GM12878 (cell line): ENCODE measurements around the gene ADRB1. TPM values are rescaled to one million over a fixed set of nuclear protein-coding genes. Genes with fewer than 3 reads are reported as not detected.

ENCODE experiments used
- ATAC-seq: fragments of 200-7000 bp; cut with Tn5 transposase; 3 replicates; pipeline ENCODE4 v1.9.1; 2020; ENCODE audit warnings: mild to moderate bottlenecking, moderate library complexity
- BruUV-seq: library from RNA; stranded (reverse); fragments of 400-500 nt; replicated peaks from 2 replicates; lab custom pipeline; 2021; lab: Mats Ljungman, UMichigan
- CTCF ChIA-PET: fragments of 300-600 bp; sonication (Branson Sonifier 250); formaldehyde crosslinking; extraction: SDS; loops from one replicate; lab custom pipeline; 2021; ENCODE audit warnings: inconsistent platforms; lab: Yijun Ruan, JAX
- POLR2A ChIA-PET: fragments of 350-600 bp; formaldehyde crosslinking; extraction: SDS; loops from one replicate; lab custom pipeline; 2021; ENCODE audit warnings: inconsistent platforms; lab: Charles Lee
- RAD21 ChIA-PET: fragments of 300-600 bp; sonication (Branson Sonifier 250); formaldehyde crosslinking; loops from one replicate; lab custom pipeline; 2023; ENCODE audit warnings: antibody characterized with exemption; ENCODE audit not compliant: unreplicated experiment; lab: Charles Lee
- SMC1A ChIA-PET: fragments of 300-600 bp; sonication (Branson Sonifier 250); formaldehyde crosslinking; loops from one replicate; lab custom pipeline; 2023; ENCODE audit not compliant: unreplicated experiment, uncharacterized antibody; lab: Charles Lee
- DNase-seq: peaks from one replicate; pipeline ENCODE4 v3.0.0-alpha.2; 2011; ENCODE audit warnings: low read depth, low spot score
- FAIRE-seq: peaks from 3 replicates; lab custom pipeline; 2011; peaks lifted over from hg19 to GRCh38; lab: Jason Lieb, UNC
- H2AFZ ChIP-seq: 2 replicates; pipeline ENCODE4 v1.6.0; 2011; ENCODE audit warnings: low read depth, low read length, control low read depth; ENCODE audit not compliant: control insufficient read depth
- H3K27ac ChIP-seq: 2 replicates; pipeline ENCODE4 v1.5.1; 2011; ENCODE audit warnings: control low read depth; ENCODE audit not compliant: control insufficient read depth, insufficient read depth
- H3K27me3 ChIP-seq, 2 experiments: replicated peaks in 1 of 2; 2 replicates each; pipeline versions ENCODE4 v1.6.0 to v1.6.1; 2011; ENCODE audit warnings: low read length in 1 of 2; ENCODE audit not compliant: control insufficient read depth in 2 of 2, insufficient read depth in 2 of 2
- H3K36me3 ChIP-seq, 2 experiments: 2 replicates each; pipeline ENCODE4 v1.5.1; 2011; ENCODE audit warnings: low read length in 1 of 2; ENCODE audit not compliant: control insufficient read depth in 2 of 2, insufficient read depth in 2 of 2
- H3K4me1 ChIP-seq: 2 replicates; pipeline ENCODE4 v1.6.1; 2011; ENCODE audit warnings: mild to moderate bottlenecking, low read length, moderate library complexity, mixed read lengths; ENCODE audit not compliant: control insufficient read depth, insufficient read depth
- H3K4me2 ChIP-seq: 2 replicates; pipeline ENCODE4 v1.6.0; 2011; ENCODE audit warnings: control low read depth; ENCODE audit not compliant: control insufficient read depth, insufficient read depth
- H3K4me3 ChIP-seq: fragments of 200-600 bp; sonication (generic); 2 replicates; pipeline ENCODE4 v1.5.1; 2016
- H3K79me2 ChIP-seq: 2 replicates; pipeline ENCODE4 v1.6.0; 2011; ENCODE audit warnings: low read length; ENCODE audit not compliant: control insufficient read depth, insufficient read depth
- H3K9ac ChIP-seq: 2 replicates; pipeline ENCODE4 v1.8.0; 2011; ENCODE audit warnings: low read length, control low read depth, mixed read lengths; ENCODE audit not compliant: control insufficient read depth, insufficient read depth
- H3K9me3 ChIP-seq: replicated peaks from 3 replicates; pipeline ENCODE4 v1.5.1; 2011; ENCODE audit warnings: mild to moderate bottlenecking, low read length; ENCODE audit not compliant: control insufficient read depth, insufficient read depth
- H4K20me1 ChIP-seq: 2 replicates; pipeline ENCODE4 v1.6.0; 2011; ENCODE audit not compliant: control insufficient read depth, insufficient read depth
- ASH2L ChIP-seq: fragments of 300-600, 200-600 bp; sonication (generic); IDR thresholded peaks from 2 replicates; pipeline ENCODE4 v1.6.1; 2017; ENCODE audit warnings: low read depth, mild to moderate bottlenecking, borderline replicate concordance
- CEBPB ChIP-seq, 2 experiments: fragments of 150-350 bp in 1 of 2; IDR thresholded peaks; 2 replicates each; pipeline ENCODE4 v1.6.1; 2012 to 2014; ENCODE audit warnings: low read depth in 2 of 2, low read length in 2 of 2, borderline replicate concordance in 1 of 2, inconsistent platforms in 1 of 2
- ESRRA ChIP-seq: IDR thresholded peaks from 2 replicates; pipeline ENCODE4 v1.6.1; 2012; ENCODE audit warnings: mild to moderate bottlenecking, low read length, improper control_type of control experiment
- NFYB ChIP-seq: IDR thresholded peaks from 2 replicates; pipeline ENCODE4 v1.6.1; 2011; ENCODE audit warnings: low read depth, mild to moderate bottlenecking, low read length, improper control_type of control experiment, moderate library complexity; ENCODE audit not compliant: insufficient read depth
- NR2C1 ChIP-seq: fragments of 450-650 bp; IDR thresholded peaks from 2 replicates; pipeline ENCODE4 v1.6.1; 2017; ENCODE audit warnings: antibody characterized with exemption, mild to moderate bottlenecking, moderate library complexity
- RCOR1 ChIP-seq: conservative IDR thresholded peaks from 2 replicates; pipeline ENCODE4 v1.6.1; 2012; ENCODE audit warnings: low read depth, low read length, improper control_type of control experiment
- WGBS: methylation state at CpG from one replicate; pipeline ENCODE4 v1.1.6; 2016; ENCODE audit warnings: low lambda C conversion rate; ENCODE audit not compliant: insufficient replicate concordance, insufficient coverage; ENCODE audit errors: missing lambda C conversion rate; 5-methylcytosine and 5-hydroxymethylcytosine counted together
- in situ Hi-C: fragments of 300-500 bp; cut with MboI; formaldehyde crosslinking; loops from 9 replicates; pipeline ENCODE4 v1.14.3; 2018; ENCODE audit warnings: mixed read lengths
- intact Hi-C: fragments of 100-400 bp; cut with micrococcal nuclease; formaldehyde crosslinking; loops from one replicate; pipeline ENCODE4 v1.14.2; 2022; ENCODE audit not compliant: unreplicated experiment
- polyA plus RNA-seq, 11 experiments: library from polyadenylated mRNA; depleted of rRNA in 4 of 11; unstranded in 6 of 11; stranded (reverse) in 5 of 11; fragments of >200 nt; fragmentation: Nextera tagmentation in 4 of 11; fragmentation: Illumina TruSeq in 1 of 11; extraction: Ambion mirVana in 4 of 11; extraction: Trizol in 1 of 11; gene quantifications; 1 replicate in 1 of 11; 2 replicates in 10 of 11; pipeline versions ENCODE4 v1.2.1 to v1.2.3, GENCODE V29; 2011 to 2016; ENCODE audit warnings: inconsistent platforms in 2 of 11, missing spikeins in 2 of 11, low read depth in 1 of 11
- total RNA-seq, 4 experiments: library from RNA; depleted of rRNA in 3 of 4; stranded (reverse); fragments of >200 nt in 3 of 4; fragmentation: Illumina TruSeq in 1 of 4; extraction: Trizol in 1 of 4; gene quantifications; 2 replicates each; pipeline versions ENCODE4 v1.2.1 to v1.2.3, GENCODE V29; 2013 to 2021
- TF ChIP-seq, protein P1 (sequence below): IDR thresholded peaks from 2 replicates; pipeline ENCODE4 v1.6.1; 2011; ENCODE audit warnings: borderline replicate concordance, low read depth, mild to moderate bottlenecking, moderate library complexity, low read length; ENCODE audit not compliant: insufficient read depth, poor library complexity, severe bottlenecking

Gene ADRB1
- total and polyA plus RNA-seq, 10 of the 15 experiments (the other 5 are each of a cell fraction or from before 2014, with no cell fraction given): 0.26 to 4.5 (median 1.1) TPM

- no peak for TF ChIP-seq CEBPB (IDR thresholded peaks at IDR 0.05; ENCODE audit: borderline replicate concordance in 1 of 2, low read depth in 2 of 2, low read length in 2 of 2)
These were observed 10.3 kb downstream of the ADRB1 start (continued) for GRCh38 chr10:114053946-114054345.

GRCh38 chr10:114057855-114058254 lies 14.2 kb downstream of the ADRB1 start:
- WGBS: 48% methylated on average over 2 of the region's 2 CpGs
- H3K27ac ChIP-seq: no peak overlapping the region
- DNase-seq: no peak
- POLR2A ChIA-PET: no interaction called here
- ATAC-seq: no peak
- H3K9ac ChIP-seq: no peak overlapping the region
- intact Hi-C loops: no loop called here
- no peaks in the 10 kb centered on the region for H3K4me1 ChIP-seq
- no peak overlapping the region for H3K4me3 ChIP-seq
- H3K36me3 ChIP-seq: no peaks in the 10 kb centered on the region
- no peaks in the 10 kb centered on the region for H3K79me2 ChIP-seq
- H3K27me3 ChIP-seq: no peaks in the 10 kb centered on the region
- no peaks in the 10 kb centered on the region for H4K20me1 ChIP-seq
- RAD21 ChIA-PET: interaction anchor here (0.8 kb wide), 1 partner anchor 43 kb away, joined by 3 read pairs; no protein-coding TSS in a partner anchor
- SMC1A ChIA-PET: interaction anchor here (0.5 to 1.9 kb wide), 5 partner anchors 11 to 90 kb away, joined by 3 to 5 read pairs (median 3); no protein-coding TSS in a partner anchor
- CTCF ChIA-PET: interaction anchor here (2.9 kb wide), 1 partner anchor 10 kb away, joined by 15 read pairs; no protein-coding TSS in a partner anchor
- TF ChIP-seq NR2C1: no peak
- no peak for TF ChIP-seq ASH2L
- FAIRE-seq: no peak
- no TSS peak for BruUV-seq
- in situ Hi-C loops: no loop called here
- no peak overlapping the region for H2AFZ ChIP-seq
- no peak overlapping the region for H3K4me2 ChIP-seq
- no peaks in the 10 kb centered on the region; the same call in 2 of the 3 replicates for H3K9me3 ChIP-seq

- in situ Hi-C loops (no loop called here), intact Hi-C loops (no loop called here)
- ChIA-PET SMC1A (interaction anchor here (0.5 to 1.4 kb wide), 4 partner anchors 24 to 66 kb away, joined by 3 read pairs; no protein-coding TSS in a partner anchor), POLR2A (no interaction called here)
- H3K79me2 ChIP-seq: no peaks in the 10 kb centered on the region
- no peaks in the 10 kb centered on the region for H4K20me1 ChIP-seq
- no peak for FAIRE-seq
- BruUV-seq: no TSS peak
- H3K27me3 ChIP-seq: no peaks in the 10 kb centered on the region; a peak in 2 of 4 replicates
- 81% methylated on average over 1 of the region's 1 CpG for WGBS
- no peak overlapping the region for H3K9ac ChIP-seq
- TF ChIP-seq, protein P1, sequence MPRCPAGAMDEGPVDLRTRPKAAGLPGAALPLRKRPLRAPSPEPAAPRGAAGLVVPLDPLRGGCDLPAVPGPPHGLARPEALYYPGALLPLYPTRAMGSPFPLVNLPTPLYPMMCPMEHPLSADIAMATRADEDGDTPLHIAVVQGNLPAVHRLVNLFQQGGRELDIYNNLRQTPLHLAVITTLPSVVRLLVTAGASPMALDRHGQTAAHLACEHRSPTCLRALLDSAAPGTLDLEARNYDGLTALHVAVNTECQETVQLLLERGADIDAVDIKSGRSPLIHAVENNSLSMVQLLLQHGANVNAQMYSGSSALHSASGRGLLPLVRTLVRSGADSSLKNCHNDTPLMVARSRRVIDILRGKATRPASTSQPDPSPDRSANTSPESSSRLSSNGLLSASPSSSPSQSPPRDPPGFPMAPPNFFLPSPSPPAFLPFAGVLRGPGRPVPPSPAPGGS: no peak
- no peak for TF ChIP-seq ESRRA
- TF ChIP-seq RCOR1: no peak
- no peak for TF ChIP-seq NFYB
- TF ChIP-seq, all 136 proteins: peak for 0
- ChIA-PET RAD21 (no interaction called here), CTCF (interaction anchor here (2.9 kb wide), 1 partner anchor 10 kb away, joined by 15 read pairs; no protein-coding TSS in a partner anchor)
- H2AFZ ChIP-seq: no peak overlapping the region
- no peaks in the 10 kb centered on the region; the same call in 2 of the 3 replicates for H3K9me3 ChIP-seq
- no peaks in the 10 kb centered on the region for H3K36me3 ChIP-seq
- no peak overlapping the region for H3K4me2 ChIP-seq
- no peaks in the 10 kb centered on the region for H3K4me1 ChIP-seq
- DNase-seq: no peak
- no peak overlapping the region for H3K27ac ChIP-seq
- no peak overlapping the region for H3K4me3 ChIP-seq
- ATAC-seq: no peak
These were observed 14.6 kb downstream of the ADRB1 start for GRCh38 chr10:114058297-114058696.
